BJ (cell line): ENCODE data around the gene KSR1. TPM values are rescaled to one million over a fixed set of nuclear protein-coding genes. Genes with fewer than 3 reads are reported as not detected.

Experiments
- CTCF ChIA-PET: fragments of 350-600 bp; formaldehyde crosslinking; extraction: SDS; loops from one replicate; lab custom pipeline; 2021; ENCODE audit warnings: antibody characterized with exemption, inconsistent platforms; lab: Yijun Ruan, JAX
- POLR2A ChIA-PET: fragments of 300-600 bp; sonication (Branson Sonifier 250); formaldehyde crosslinking; extraction: SDS; loops from one replicate; lab custom pipeline; 2021; ENCODE audit warnings: antibody characterized with exemption; lab: Charles Lee
- DNase-seq: peaks from one replicate; pipeline ENCODE4 v3.0.0-alpha.2; 2011; ENCODE audit warnings: low read depth
- H3K27me3 ChIP-seq: 2 replicates; pipeline ENCODE4 v1.6.0; 2011; ENCODE audit warnings: low read length; ENCODE audit not compliant: control insufficient read depth, insufficient read depth
- H3K36me3 ChIP-seq: 2 replicates; pipeline ENCODE4 v1.5.1; 2011; ENCODE audit warnings: low read length; ENCODE audit not compliant: control insufficient read depth, insufficient read depth
- H3K4me3 ChIP-seq: 2 replicates; pipeline ENCODE4 v1.5.1; 2011; ENCODE audit warnings: low read depth, mild to moderate bottlenecking, control low read depth, low read length
- CTCF ChIP-seq: IDR thresholded peaks from 2 replicates; pipeline ENCODE4 v1.5.1; 2011; ENCODE audit warnings: low read depth, mild to moderate bottlenecking, control low read depth, inconsistent platforms, low read length, moderate library complexity; ENCODE audit not compliant: insufficient read depth
- polyA plus RNA-seq: library from polyadenylated mRNA; depleted of rRNA; stranded (reverse); fragments of >200 nt; gene quantifications from 2 replicates; pipeline ENCODE4 v1.2.3, GENCODE V29; 2011

The KSR1 gene
- polyA plus RNA-seq, 1 experiment = 6.8 TPM

GRCh38 chr17:27559506-27560481 lies 103.5 kb downstream of the KSR1 start:
- no peak overlapping the region for H3K4me3 ChIP-seq
- CTCF ChIA-PET = interaction anchor here (1.3 to 2.3 kb wide), 3 partner anchors 9 to 39 kb away, joined by 3 to 8 read pairs (median 7); no protein-coding TSS in a partner anchor
- no peaks in the 10 kb centered on the region for H3K36me3 ChIP-seq
- POLR2A ChIA-PET = interaction anchor here (0.6 kb wide), 1 partner anchor 125 kb away, joined by 4 read pairs; no protein-coding TSS in a partner anchor
- DNase-seq = no peak
- H3K27me3 ChIP-seq = no peaks in the 10 kb centered on the region
- peak; percentile 35 for TF ChIP-seq CTCF

GRCh38 chr17:27560668-27561067 lies 104.4 kb downstream of the KSR1 start:
- Histone ChIP-seq H3K27me3 (no peaks in the 10 kb centered on the region), H3K4me3 (no peak overlapping the region), H3K36me3 (no peaks in the 10 kb centered on the region)
- POLR2A ChIA-PET = no interaction called here
- TF ChIP-seq CTCF = no peak
- no peak for DNase-seq
- CTCF ChIA-PET = interaction anchor here (1.0 to 2.3 kb wide), 4 partner anchors 8 to 39 kb away, joined by 3 to 8 read pairs (median 7); no protein-coding TSS in a partner anchor

- no peak for TF ChIP-seq CTCF
- DNase-seq = no peak
- ChIA-PET POLR2A (no interaction called here), CTCF (interaction anchor here (1.0 kb wide), 1 partner anchor 9 kb away, joined by 3 read pairs; no protein-coding TSS in a partner anchor)
- Histone ChIP-seq H3K36me3 (no peaks in the 10 kb centered on the region), H3K4me3 (no peak overlapping the region), H3K27me3 (no peaks in the 10 kb centered on the region)
Measured at GRCh38 chr17:27562777-27563455, 106.7 kb downstream of the KSR1 start.

GRCh38 chr17:27563532-27563931 lies 107.3 kb downstream of the KSR1 start:
- POLR2A ChIA-PET = no interaction called here

More at GRCh38 chr17:27563532-27563931, 107.3 kb downstream of the KSR1 start:
- no peaks in the 10 kb centered on the region for H3K27me3 ChIP-seq
- no peak for TF ChIP-seq CTCF
- no peak for DNase-seq
- CTCF ChIA-PET = interaction anchor here (1.0 kb wide), 1 partner anchor 8 kb away, joined by 3 read pairs; no protein-coding TSS in a partner anchor
- no peaks in the 10 kb centered on the region for H3K36me3 ChIP-seq
- no peak overlapping the region for H3K4me3 ChIP-seq
